Cardiac ventricle fibroblast (primary cell): ENCODE measurements around the gene ALG13. TPM values are rescaled to one million over a fixed set of nuclear protein-coding genes. Genes with fewer than 3 reads are reported as not detected.

Experiments
- total RNA-seq: library from RNA; depleted of rRNA; stranded (reverse); fragments of >200 nt; gene quantifications from 2 replicates; pipeline ENCODE4 v1.2.3, GENCODE V29; 2015

The ALG13 gene
- 22.2 and 37.2 TPM in 2 replicates for total RNA-seq

DNA sequence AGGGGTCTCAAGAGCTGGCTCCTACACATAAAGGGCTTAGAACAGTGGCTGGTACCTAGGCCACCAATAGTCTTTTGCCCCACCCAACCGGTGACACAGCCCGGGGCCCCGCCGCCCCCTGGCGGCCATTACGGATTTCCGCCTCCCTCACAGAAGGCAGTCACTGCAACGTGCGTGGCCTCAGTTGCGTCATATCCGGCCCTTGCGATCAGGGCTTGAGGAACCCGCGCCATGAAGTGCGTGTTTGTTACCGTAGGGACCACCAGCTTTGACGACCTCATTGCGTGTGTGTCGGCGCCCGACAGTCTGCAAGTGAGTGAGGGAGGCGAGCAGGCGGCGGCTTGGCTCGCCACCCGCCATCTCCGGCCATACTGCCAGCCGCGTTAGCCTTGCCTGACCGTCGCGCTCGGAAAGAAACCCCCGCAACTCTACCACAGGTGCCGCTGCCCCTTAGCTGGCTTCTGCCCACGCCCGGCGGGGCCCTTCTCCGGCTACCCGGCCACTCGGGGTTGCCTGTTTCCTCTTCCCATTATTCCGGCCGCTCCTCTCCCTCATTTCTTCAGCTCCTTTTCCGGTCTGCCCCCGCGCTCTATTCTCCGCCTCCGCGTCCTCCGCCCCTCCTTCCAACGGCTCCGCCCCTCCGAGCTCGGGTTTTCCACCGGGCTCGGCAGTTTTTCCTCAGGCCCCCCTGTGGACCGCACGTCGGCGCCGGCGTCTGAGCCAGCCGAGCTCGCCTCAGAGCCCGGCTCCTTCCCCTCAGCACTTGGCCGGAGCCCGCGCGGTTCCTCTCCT lies at the start of gene ALG13:
TSS of gene ALG13 (plus strand) at position 183 of the 792 bp plus-strand sequence. CDS start at position 232, 49 bp downstream.

Other genes starting within 250 kb of the ALG13 start
- gene SERTM2, start 169.5 kb upstream of the ALG13 start, total RNA-seq = not detected in 2 replicates
- gene TRPC5OS, start 195.0 kb downstream of the ALG13 start, total RNA-seq = not detected in 2 replicates